HL-60 (cell line): ENCODE measurements around the gene CST6.

ENCODE experiments used
- CTCF ChIP-seq: IDR thresholded peaks from one replicate; pipeline ENCODE4 v1.5.1; 2011; ENCODE audit warnings: low read length, control low read depth, inconsistent platforms; ENCODE audit not compliant: insufficient read depth
- GABPA ChIP-seq: IDR thresholded peaks from 2 replicates; pipeline ENCODE4 v1.6.1; 2012; ENCODE audit warnings: low read depth
- POLR2AphosphoS5 ChIP-seq: IDR thresholded peaks from 2 replicates; pipeline ENCODE4 v1.6.1; 2012; ENCODE audit warnings: low read depth
- SPI1 ChIP-seq: IDR thresholded peaks from 2 replicates; pipeline ENCODE4 v1.6.1; 2012; ENCODE audit warnings: low read depth, mild to moderate bottlenecking, borderline replicate concordance

- no peak for TF ChIP-seq CTCF
- no peak for TF ChIP-seq POLR2AphosphoS5
- TF ChIP-seq SPI1 = no peak
- TF ChIP-seq GABPA = no peak
Measured at GRCh38 chr11:66015936-66016792, 4.4 kb downstream of the CST6 start.
